Vagina (tissue), 2 donors: ENCODE results near the gene TRPM1. TPM values are rescaled to one million over a fixed set of nuclear protein-coding genes. Genes with fewer than 3 reads are reported as not detected.

Experiments
- DNase-seq, 2 donors: peaks; one replicate each; pipeline ENCODE4 v3.0.0-alpha.2; 2017; ENCODE audit errors: extremely low spot score in 2 of 2
- H3K27ac ChIP-seq: fragments of 200-600 bp; sonication (generic); one replicate; pipeline ENCODE4 v1.5.1; 2019
- H3K27me3 ChIP-seq: fragments of 200-600 bp; sonication (generic); one replicate; pipeline ENCODE4 v1.5.1; 2019
- H3K36me3 ChIP-seq, 2 donors: fragments of 200-600 bp; sonication (generic); one replicate each; pipeline ENCODE4 v1.5.1; 2017 to 2019
- H3K4me1 ChIP-seq: fragments of 200-600 bp; sonication (generic); one replicate; pipeline ENCODE4 v1.5.1; 2019
- H3K4me3 ChIP-seq, 2 donors: fragments of 200-600 bp; sonication (generic); 1 replicate in 1 of 2; 2 replicates in 1 of 2; pipeline ENCODE4 v1.5.1; 2016 to 2019
- H3K9me3 ChIP-seq: fragments of 200-600 bp; sonication (generic); one replicate; pipeline ENCODE4 v1.5.1; 2019
- CTCF ChIP-seq, 3 experiments: fragments of 450-650 bp in 2 of 3; fragments of 200-600 bp in 1 of 3; sonication (generic) in 1 of 3; IDR thresholded peaks; one replicate each; pipeline ENCODE4 v1.5.1; 2017 to 2019; ENCODE audit warnings: antibody characterized with exemption in 3 of 3, mild to moderate bottlenecking in 2 of 3, moderate library complexity in 2 of 3
- POLR2A ChIP-seq, 2 donors: fragments of 450-650 bp; IDR thresholded peaks; one replicate each; pipeline ENCODE4 v1.6.1; 2017; ENCODE audit warnings: antibody characterized with exemption in 2 of 2, mild to moderate bottlenecking in 2 of 2, moderate library complexity in 2 of 2
- POLR2AphosphoS5 ChIP-seq, 2 donors: sonication (generic); formaldehyde crosslinking; IDR thresholded peaks; one replicate each; pipeline ENCODE4 v1.9.0; 2017; ENCODE audit warnings: antibody characterized with exemption in 2 of 2, mild to moderate bottlenecking in 2 of 2, low read depth in 1 of 2; ENCODE audit not compliant: insufficient read depth in 1 of 2
- intact Hi-C: fragments of 100-400 bp; cut with DNase I; formaldehyde crosslinking; loops from one replicate; pipeline ENCODE4 v1.15.1; 2023
- total RNA-seq: library from RNA; depleted of rRNA; stranded (reverse); fragments of >200 nt; gene quantifications from one replicate; pipeline ENCODE4 v1.2.3, GENCODE V29; 2016

TRPM1 gene
- total RNA-seq, 1 donor from 2014 or later = not detected

- TF ChIP-seq POLR2A (IDR thresholded peaks at IDR 0.05) (no peak), CTCF (IDR thresholded peaks at IDR 0.05) (no peak), POLR2AphosphoS5 (IDR thresholded peaks at IDR 0.05; ENCODE audit: insufficient read depth in 1 of 2, low read depth in 1 of 2) (no peak)
- Histone ChIP-seq H3K27me3 (no peaks in the 10 kb centered on the region), H3K9me3 (no peaks in the 10 kb centered on the region), H3K36me3 (peaks cover 0 to 49% of the 10 kb centered on the region in 2 donors), H3K27ac (no peak overlapping the region), H3K4me1 (no peaks in the 10 kb centered on the region), H3K4me3 (no peak overlapping the region)
- no peak for DNase-seq
- intact Hi-C loops = no loop called here
Observed at GRCh38 chr15:30962659-30963058, 138.9 kb downstream of the TRPM1 start.

GRCh38 chr15:30962079-30962478 lies 139.4 kb downstream of the TRPM1 start:
- Histone ChIP-seq H3K27me3 (no peaks in the 10 kb centered on the region), H3K27ac (no peak overlapping the region), H3K4me1 (no peaks in the 10 kb centered on the region), H3K36me3 (peaks cover 0 to 54% of the 10 kb centered on the region in 2 donors), H3K9me3 (no peaks in the 10 kb centered on the region), H3K4me3 (no peak overlapping the region)
- intact Hi-C loops = no loop called here
- TF ChIP-seq POLR2AphosphoS5 (IDR thresholded peaks at IDR 0.05; ENCODE audit: insufficient read depth in 1 of 2, low read depth in 1 of 2) = no peak
- no peak for TF ChIP-seq POLR2A (IDR thresholded peaks at IDR 0.05)
- TF ChIP-seq CTCF (IDR thresholded peaks at IDR 0.05) = no peak
- no peak for DNase-seq

- Histone ChIP-seq H3K36me3 (peaks cover 0 to 70% of the 10 kb centered on the region in 2 donors), H3K27me3 (no peaks in the 10 kb centered on the region)
- no peak for TF ChIP-seq POLR2AphosphoS5 (IDR thresholded peaks at IDR 0.05; ENCODE audit: insufficient read depth in 1 of 2, low read depth in 1 of 2)
- TF ChIP-seq CTCF (IDR thresholded peaks at IDR 0.05) = no peak
- TF ChIP-seq POLR2A (IDR thresholded peaks at IDR 0.05) = no peak
Observed at GRCh38 chr15:30958219-30958618, 143.3 kb downstream of the TRPM1 start.

GRCh38 chr15:30956216-30957124 lies 145.1 kb downstream of the TRPM1 start:
- H3K4me1 ChIP-seq = peaks cover 5% of the 10 kb centered on the region
- peaks cover 0 to 83% of the 10 kb centered on the region in 2 donors for H3K36me3 ChIP-seq
- intact Hi-C loops = no loop called here
- DNase-seq = no peak
- H3K4me3 ChIP-seq = no peak overlapping the region
- no peaks in the 10 kb centered on the region for H3K9me3 ChIP-seq
- TF ChIP-seq POLR2AphosphoS5 (IDR thresholded peaks at IDR 0.05; ENCODE audit: insufficient read depth in 1 of 2, low read depth in 1 of 2) = no peak
- TF ChIP-seq POLR2A (IDR thresholded peaks at IDR 0.05) = no peak
- no peak for TF ChIP-seq CTCF (IDR thresholded peaks at IDR 0.05)
- H3K27ac ChIP-seq = no peak overlapping the region
- no peaks in the 10 kb centered on the region for H3K27me3 ChIP-seq

More at GRCh38 chr15:30958219-30958618, 143.3 kb downstream of the TRPM1 start:
- no peak overlapping the region for H3K4me3 ChIP-seq
- no peak overlapping the region for H3K27ac ChIP-seq
- intact Hi-C loops = no loop called here
- no peaks in the 10 kb centered on the region for H3K9me3 ChIP-seq
- DNase-seq = no peak
- peaks cover 5% of the 10 kb centered on the region for H3K4me1 ChIP-seq

- Histone ChIP-seq H3K4me3 (no peak overlapping the region), H3K9me3 (no peaks in the 10 kb centered on the region), H3K4me1 (peaks cover 5% of the 10 kb centered on the region), H3K27ac (no peak overlapping the region), H3K36me3 (peaks cover 0 to 90% of the 10 kb centered on the region in 2 donors), H3K27me3 (no peaks in the 10 kb centered on the region)
- no peak for DNase-seq
- intact Hi-C loops = no loop called here
- no peak for TF ChIP-seq POLR2AphosphoS5 (IDR thresholded peaks at IDR 0.05; ENCODE audit: insufficient read depth in 1 of 2, low read depth in 1 of 2)
- TF ChIP-seq CTCF (IDR thresholded peaks at IDR 0.05) = no peak
- no peak for TF ChIP-seq POLR2A (IDR thresholded peaks at IDR 0.05)
Observed at GRCh38 chr15:30954674-30955073, 146.9 kb downstream of the TRPM1 start.
